Common myeloid progenitor, CD34-positive (primary cell): ENCODE data around the gene ADARB2.

ENCODE experiments used
- CTCF ChIA-PET: fragments of 350-600 bp; sonication (Branson Sonifier 250); formaldehyde crosslinking; loops from one replicate; lab custom pipeline; 2021; ENCODE audit warnings: antibody characterized with exemption; lab: Charles Lee
- POLR2A ChIA-PET: fragments of 350-600 bp; sonication (Branson Sonifier 250); formaldehyde crosslinking; loops from one replicate; lab custom pipeline; 2021; ENCODE audit warnings: antibody characterized with exemption; lab: Charles Lee
- DNase-seq, 3 donors: peaks; one replicate each; pipeline versions ENCODE4 v3.0.0 to v3.0.0-alpha.2; 2013
- H3K27ac ChIP-seq, 2 experiments: 1 replicate in 1 of 2; 2 replicates in 1 of 2; pipeline ENCODE4 v1.7.0; 2013; ENCODE audit warnings: inconsistent platforms in 2 of 2, low read length in 2 of 2, mild to moderate bottlenecking in 2 of 2, low read depth in 1 of 2, moderate library complexity in 1 of 2; ENCODE audit not compliant: severe bottlenecking in 2 of 2, insufficient read depth in 1 of 2, poor library complexity in 1 of 2
- H3K27me3 ChIP-seq, 5 experiments: replicated peaks in 2 of 5; 1 replicate in 3 of 5; 2 replicates in 2 of 5; pipeline versions ENCODE4 v1.6.1 to v1.7.0; 2013; ENCODE audit warnings: low read length in 4 of 5, mild to moderate bottlenecking in 2 of 5, moderate library complexity in 2 of 5, inconsistent platforms in 1 of 5; ENCODE audit not compliant: insufficient read depth in 5 of 5, control insufficient read depth in 4 of 5
- H3K36me3 ChIP-seq, 4 experiments: 1 replicate in 2 of 4; 2 replicates in 2 of 4; pipeline versions ENCODE4 v1.6.1 to v1.7.0; 2013; ENCODE audit warnings: low read length in 3 of 4, control low read depth in 1 of 4, mild to moderate bottlenecking in 1 of 4; ENCODE audit not compliant: control insufficient read depth in 4 of 4, insufficient read depth in 4 of 4
- H3K4me1 ChIP-seq, 4 experiments: 1 replicate in 3 of 4; 2 replicates in 1 of 4; pipeline versions ENCODE4 v1.6.1 to v1.7.1; 2013; ENCODE audit warnings: low read length in 3 of 4, mild to moderate bottlenecking in 3 of 4, control low read depth in 1 of 4, inconsistent platforms in 1 of 4, moderate library complexity in 1 of 4; ENCODE audit not compliant: control insufficient read depth in 4 of 4, insufficient read depth in 4 of 4; ENCODE audit errors: control extremely low read depth in 1 of 4
- H3K4me3 ChIP-seq, 7 experiments: 1 replicate in 4 of 7; 2 replicates in 3 of 7; pipeline versions ENCODE4 v1.5.1 to v1.7.0; 2013; ENCODE audit warnings: mild to moderate bottlenecking in 7 of 7, low read length in 6 of 7, moderate library complexity in 6 of 7, inconsistent platforms in 2 of 7, low read depth in 2 of 7, control low read depth in 1 of 7; ENCODE audit not compliant: insufficient read depth in 4 of 7, control insufficient read depth in 1 of 7; ENCODE audit errors: extremely low read depth in 1 of 7
- H3K9me3 ChIP-seq, 5 experiments: 1 replicate in 4 of 5; 2 replicates in 1 of 5; pipeline versions ENCODE4 v1.6.1 to v1.7.1; 2013; ENCODE audit warnings: low read length in 4 of 5, mild to moderate bottlenecking in 2 of 5, inconsistent platforms in 1 of 5, low read depth in 1 of 5, moderate library complexity in 1 of 5; ENCODE audit not compliant: control insufficient read depth in 4 of 5, insufficient read depth in 2 of 5; ENCODE audit errors: control extremely low read depth in 1 of 5
- WGBS: methylation state at CpG from one replicate; pipeline ENCODE4 v1.1.5; 2013; ENCODE audit not compliant: insufficient coverage; 5-methylcytosine and 5-hydroxymethylcytosine counted together

The ADARB2 gene

GRCh38 chr10:1233031-1233430 lies 504.3 kb downstream of the ADARB2 start:
- POLR2A ChIA-PET: no interaction called here
- Histone ChIP-seq H3K27ac (no peak overlapping the region), H3K27me3 (peaks cover 0 to 16% (median 0%) of the 10 kb centered on the region in 5 experiments), H3K36me3 (no peaks in the 10 kb centered on the region), H3K4me3 (no peak overlapping the region), H3K4me1 (no peaks in the 10 kb centered on the region), H3K9me3 (no peaks in the 10 kb centered on the region)
- 94% methylated on average over 9 of the region's 9 CpGs for WGBS
- CTCF ChIA-PET: no interaction called here
- no peak for DNase-seq

- DNase-seq: no peak
- H3K27me3 ChIP-seq: peaks cover 0 to 16% (median 0%) of the 10 kb centered on the region in 5 experiments
- POLR2A ChIA-PET: no interaction called here
- 92% methylated on average over 5 of the region's 9 CpGs for WGBS
- no peaks in the 10 kb centered on the region for H3K36me3 ChIP-seq
- CTCF ChIA-PET: no interaction called here
- H3K4me3 ChIP-seq: no peak overlapping the region
- no peaks in the 10 kb centered on the region for H3K4me1 ChIP-seq
- no peak overlapping the region for H3K27ac ChIP-seq
- no peaks in the 10 kb centered on the region for H3K9me3 ChIP-seq
These were observed 505.0 kb downstream of the ADARB2 start for GRCh38 chr10:1232164-1232911.

GRCh38 chr10:1230592-1231275 lies 506.6 kb downstream of the ADARB2 start:
- no peak overlapping the region for H3K27ac ChIP-seq
- CTCF ChIA-PET: no interaction called here
- no peak overlapping the region for H3K4me3 ChIP-seq
- no peaks in the 10 kb centered on the region for H3K4me1 ChIP-seq
- peaks cover 0 to 16% (median 0%) of the 10 kb centered on the region in 5 experiments for H3K27me3 ChIP-seq
- 91% methylated on average over 6 of the region's 9 CpGs for WGBS
- DNase-seq: no peak
- H3K36me3 ChIP-seq: no peaks in the 10 kb centered on the region
- POLR2A ChIA-PET: no interaction called here
- H3K9me3 ChIP-seq: no peaks in the 10 kb centered on the region

- H3K27me3 ChIP-seq: peaks cover 0 to 16% (median 0%) of the 10 kb centered on the region in 5 experiments
- no peak overlapping the region for H3K4me3 ChIP-seq
- no peak for DNase-seq
- WGBS: 85% methylated on average over 8 of the region's 8 CpGs
- CTCF ChIA-PET: no interaction called here
- H3K36me3 ChIP-seq: no peaks in the 10 kb centered on the region
- POLR2A ChIA-PET: no interaction called here
- H3K4me1 ChIP-seq: no peaks in the 10 kb centered on the region
- no peaks in the 10 kb centered on the region for H3K9me3 ChIP-seq
- no peak overlapping the region for H3K27ac ChIP-seq
These were observed 507.2 kb downstream of the ADARB2 start for GRCh38 chr10:1230138-1230537.

GRCh38 chr10:1229574-1229973 lies 507.8 kb downstream of the ADARB2 start:
- H3K9me3 ChIP-seq: no peaks in the 10 kb centered on the region
- DNase-seq: no peak
- 100% methylated on average over 5 of the region's 10 CpGs for WGBS

GRCh38 chr10:1229116-1229515 lies 508.2 kb downstream of the ADARB2 start:
- 85% methylated on average over 3 of the region's 3 CpGs for WGBS

More at GRCh38 chr10:1229574-1229973, 507.8 kb downstream of the ADARB2 start:
- Histone ChIP-seq H3K4me3 (no peak overlapping the region), H3K27me3 (peaks cover 0 to 16% (median 0%) of the 10 kb centered on the region in 5 experiments), H3K36me3 (no peaks in the 10 kb centered on the region), H3K27ac (no peak overlapping the region), H3K4me1 (no peaks in the 10 kb centered on the region)
- ChIA-PET POLR2A (no interaction called here), CTCF (no interaction called here)

GRCh38 chr10:1228467-1228975 lies 508.8 kb downstream of the ADARB2 start:
- CTCF ChIA-PET: no interaction called here
- POLR2A ChIA-PET: no interaction called here
- Histone ChIP-seq H3K36me3 (no peaks in the 10 kb centered on the region), H3K27me3 (peaks cover 0 to 11% (median 0%) of the 10 kb centered on the region in 5 experiments), H3K27ac (no peak overlapping the region), H3K9me3 (no peaks in the 10 kb centered on the region), H3K4me1 (no peaks in the 10 kb centered on the region), H3K4me3 (no peak overlapping the region)
- no peak for DNase-seq
- WGBS: 91% methylated on average over 11 of the region's 14 CpGs

More at GRCh38 chr10:1229116-1229515, 508.2 kb downstream of the ADARB2 start:
- H3K27me3 ChIP-seq: peaks cover 0 to 15% (median 0%) of the 10 kb centered on the region in 5 experiments
- ChIA-PET POLR2A (no interaction called here), CTCF (no interaction called here)
- no peaks in the 10 kb centered on the region for H3K9me3 ChIP-seq
- H3K4me3 ChIP-seq: no peak overlapping the region
- H3K4me1 ChIP-seq: no peaks in the 10 kb centered on the region
- H3K36me3 ChIP-seq: no peaks in the 10 kb centered on the region
- no peak overlapping the region for H3K27ac ChIP-seq
- no peak for DNase-seq
